DND-41 (cell line): ENCODE measurements around the gene KHDC4.

Experiments used
- ATAC-seq: fragments of 200-7000 bp; cut with Tn5 transposase; 3 replicates; pipeline ENCODE4 v1.9.1; 2021; ENCODE audit warnings: low read depth; ENCODE audit not compliant: insufficient read depth
- DNase-seq: peaks from one replicate; pipeline ENCODE4 v3.0.0-alpha.2; 2020
- H2AFZ ChIP-seq: 2 replicates; pipeline ENCODE4 v1.6.0; 2012; ENCODE audit warnings: low read depth, low read length
- H3K27ac ChIP-seq: 2 replicates; pipeline ENCODE4 v1.5.1; 2012; ENCODE audit warnings: low read length, inconsistent platforms
- H3K27me3 ChIP-seq: fragments of 200-600 bp; sonication (generic); 2 replicates; pipeline ENCODE4 v1.6.0; 2012; ENCODE audit warnings: low read length, mild to moderate bottlenecking, inconsistent platforms; ENCODE audit not compliant: insufficient read depth, poor library complexity
- H3K36me3 ChIP-seq: 2 replicates; pipeline ENCODE4 v1.5.1; 2012; ENCODE audit warnings: low read length, inconsistent platforms; ENCODE audit not compliant: insufficient read depth
- H3K4me1 ChIP-seq: 2 replicates; pipeline ENCODE4 v1.5.1; 2012; ENCODE audit warnings: mild to moderate bottlenecking, low read length; ENCODE audit not compliant: insufficient read depth
- H3K4me2 ChIP-seq: 2 replicates; pipeline ENCODE4 v1.6.0; 2012; ENCODE audit warnings: mild to moderate bottlenecking, moderate library complexity, low read length, inconsistent platforms; ENCODE audit not compliant: insufficient read depth
- H3K4me3 ChIP-seq, 2 experiments: fragments of 200-600 bp in 1 of 2; shearing (Covaris generic) in 1 of 2; 2 replicates each; pipeline ENCODE4 v1.5.1; 2012 to 2016; ENCODE audit warnings: inconsistent platforms in 2 of 2, low read length in 2 of 2, mild to moderate bottlenecking in 2 of 2, low read depth in 1 of 2, moderate library complexity in 1 of 2
- H3K79me2 ChIP-seq: 2 replicates; pipeline ENCODE4 v1.6.0; 2012; ENCODE audit warnings: low read length, inconsistent platforms; ENCODE audit not compliant: insufficient read depth
- H3K9ac ChIP-seq: 2 replicates; pipeline ENCODE4 v1.6.0; 2012; ENCODE audit warnings: low read depth, mild to moderate bottlenecking, inconsistent platforms, low read length, moderate library complexity
- H3K9me3 ChIP-seq: 2 replicates; pipeline ENCODE4 v1.5.1; 2012; ENCODE audit warnings: low read length, moderate library complexity, mild to moderate bottlenecking, inconsistent platforms; ENCODE audit not compliant: insufficient read depth, severe bottlenecking
- H4K20me1 ChIP-seq: 2 replicates; pipeline ENCODE4 v1.6.0; 2012; ENCODE audit warnings: low read length; ENCODE audit not compliant: insufficient read depth
- EZH2 ChIP-seq: IDR thresholded peaks from 3 replicates; pipeline ENCODE4 v1.6.1; 2012; ENCODE audit warnings: borderline replicate concordance, low read depth, mild to moderate bottlenecking, moderate library complexity, low read length, inconsistent platforms; ENCODE audit not compliant: severe bottlenecking
- TF ChIP-seq, protein P1 (sequence below): IDR thresholded peaks from 2 replicates; pipeline ENCODE4 v1.5.1; 2012; ENCODE audit warnings: borderline replicate concordance, low read length, moderate library complexity, mild to moderate bottlenecking; ENCODE audit not compliant: poor library complexity, severe bottlenecking; ENCODE audit errors: extremely low read depth

KHDC4 gene

DNA sequence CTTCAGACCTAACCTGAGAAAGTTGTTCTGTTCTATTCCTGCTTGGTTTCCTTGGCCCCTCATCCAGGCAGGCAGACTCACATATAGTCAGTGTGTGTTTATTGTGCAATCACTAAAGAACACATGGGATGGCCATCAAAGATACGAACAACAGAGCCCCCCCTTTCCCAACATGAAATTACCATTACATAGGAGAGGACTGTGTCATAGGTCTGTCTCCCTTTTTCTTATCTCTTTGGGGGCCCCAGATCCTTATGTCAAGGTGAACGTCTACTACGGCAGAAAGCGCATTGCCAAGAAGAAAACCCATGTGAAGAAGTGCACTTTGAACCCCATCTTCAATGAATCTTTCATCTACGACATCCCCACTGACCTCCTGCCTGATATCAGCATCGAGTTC is 53.3 kb downstream of the KHDC4 start:
- H3K9ac ChIP-seq = no peak overlapping the region
- H3K36me3 ChIP-seq = no peaks in the 10 kb centered on the region
- no peaks in the 10 kb centered on the region for H3K4me1 ChIP-seq
- no peak for DNase-seq
- no peaks in the 10 kb centered on the region for H3K79me2 ChIP-seq
- H3K4me3 ChIP-seq = no peak overlapping the region
- ATAC-seq = no peak
- no peaks in the 10 kb centered on the region for H3K9me3 ChIP-seq
- H3K27me3 ChIP-seq = peaks cover 3% of the 10 kb centered on the region
- no peak overlapping the region for H3K4me2 ChIP-seq
- H2AFZ ChIP-seq = no peak overlapping the region
- H4K20me1 ChIP-seq = no peaks in the 10 kb centered on the region
- TF ChIP-seq, protein P1, sequence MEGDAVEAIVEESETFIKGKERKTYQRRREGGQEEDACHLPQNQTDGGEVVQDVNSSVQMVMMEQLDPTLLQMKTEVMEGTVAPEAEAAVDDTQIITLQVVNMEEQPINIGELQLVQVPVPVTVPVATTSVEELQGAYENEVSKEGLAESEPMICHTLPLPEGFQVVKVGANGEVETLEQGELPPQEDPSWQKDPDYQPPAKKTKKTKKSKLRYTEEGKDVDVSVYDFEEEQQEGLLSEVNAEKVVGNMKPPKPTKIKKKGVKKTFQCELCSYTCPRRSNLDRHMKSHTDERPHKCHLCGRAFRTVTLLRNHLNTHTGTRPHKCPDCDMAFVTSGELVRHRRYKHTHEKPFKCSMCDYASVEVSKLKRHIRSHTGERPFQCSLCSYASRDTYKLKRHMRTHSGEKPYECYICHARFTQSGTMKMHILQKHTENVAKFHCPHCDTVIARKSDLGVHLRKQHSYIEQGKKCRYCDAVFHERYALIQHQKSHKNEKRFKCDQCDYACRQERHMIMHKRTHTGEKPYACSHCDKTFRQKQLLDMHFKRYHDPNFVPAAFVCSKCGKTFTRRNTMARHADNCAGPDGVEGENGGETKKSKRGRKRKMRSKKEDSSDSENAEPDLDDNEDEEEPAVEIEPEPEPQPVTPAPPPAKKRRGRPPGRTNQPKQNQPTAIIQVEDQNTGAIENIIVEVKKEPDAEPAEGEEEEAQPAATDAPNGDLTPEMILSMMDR = no peak
- TF ChIP-seq EZH2 = no peak
- no peak overlapping the region for H3K27ac ChIP-seq

DNA sequence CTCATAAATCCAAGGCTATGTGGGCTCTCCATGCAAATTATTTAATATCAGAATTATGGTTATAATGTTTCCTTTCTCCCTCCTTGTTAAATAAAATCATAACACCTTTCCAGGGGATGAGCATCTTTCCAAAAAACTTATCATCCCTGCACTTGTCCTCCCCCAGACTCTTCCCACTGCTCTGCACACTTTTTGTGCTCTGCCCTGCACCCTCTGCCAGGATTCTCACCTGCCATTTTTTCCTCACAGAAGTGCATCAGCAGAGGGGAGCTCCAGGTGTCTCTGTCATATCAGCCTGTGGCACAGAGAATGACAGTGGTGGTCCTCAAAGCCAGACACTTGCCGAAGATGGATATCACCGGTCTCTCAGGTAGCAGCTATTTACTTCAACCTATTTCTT is 54.0 kb downstream of the KHDC4 start:
- H3K4me3 ChIP-seq = no peak overlapping the region
- no peaks in the 10 kb centered on the region for H3K79me2 ChIP-seq
- no peak overlapping the region for H3K27ac ChIP-seq
- no peak overlapping the region for H3K4me2 ChIP-seq
- H2AFZ ChIP-seq = no peak overlapping the region
- no peak overlapping the region for H3K9ac ChIP-seq
- ATAC-seq (no peak), DNase-seq (no peak)
- TF ChIP-seq, protein P1 = no peak
- no peak for TF ChIP-seq EZH2
- no peaks in the 10 kb centered on the region for H3K9me3 ChIP-seq
- H3K4me1 ChIP-seq = no peaks in the 10 kb centered on the region
- no peaks in the 10 kb centered on the region for H4K20me1 ChIP-seq
- no peaks in the 10 kb centered on the region for H3K36me3 ChIP-seq
- H3K27me3 ChIP-seq = peaks cover 3% of the 10 kb centered on the region

DNA sequence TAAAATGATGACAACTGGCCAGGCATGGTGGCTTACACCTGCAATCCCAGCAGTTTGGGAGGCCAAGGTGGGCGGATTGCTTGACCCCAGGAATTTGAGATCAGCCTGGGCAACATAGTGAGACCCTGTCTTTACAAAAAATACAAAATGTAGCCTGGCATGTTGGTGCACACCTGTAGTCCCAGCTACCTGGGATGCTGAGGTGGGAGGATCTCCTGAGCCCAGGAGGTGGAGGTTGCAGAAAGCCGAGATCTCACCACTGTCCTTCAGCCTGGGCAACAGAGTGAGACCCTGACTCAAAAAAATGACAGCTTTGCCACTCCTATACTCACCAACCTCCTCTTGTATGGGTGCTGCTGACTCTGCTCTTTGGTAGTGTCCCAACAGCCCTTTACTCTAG is 56.3 kb downstream of the KHDC4 start:
- no peaks in the 10 kb centered on the region for H3K36me3 ChIP-seq
- no peaks in the 10 kb centered on the region for H3K79me2 ChIP-seq
- H3K9ac ChIP-seq = no peak overlapping the region
- H3K4me3 ChIP-seq = no peak overlapping the region
- DNase-seq (no peak), ATAC-seq (no peak)
- H3K27me3 ChIP-seq = no peaks in the 10 kb centered on the region
- H4K20me1 ChIP-seq = no peaks in the 10 kb centered on the region
- no peak for TF ChIP-seq EZH2
- TF ChIP-seq, protein P1 = no peak
- no peaks in the 10 kb centered on the region for H3K9me3 ChIP-seq
- H3K27ac ChIP-seq = no peak overlapping the region
- H3K4me2 ChIP-seq = no peak overlapping the region
- H3K4me1 ChIP-seq = no peaks in the 10 kb centered on the region
- H2AFZ ChIP-seq = no peak overlapping the region

DNA sequence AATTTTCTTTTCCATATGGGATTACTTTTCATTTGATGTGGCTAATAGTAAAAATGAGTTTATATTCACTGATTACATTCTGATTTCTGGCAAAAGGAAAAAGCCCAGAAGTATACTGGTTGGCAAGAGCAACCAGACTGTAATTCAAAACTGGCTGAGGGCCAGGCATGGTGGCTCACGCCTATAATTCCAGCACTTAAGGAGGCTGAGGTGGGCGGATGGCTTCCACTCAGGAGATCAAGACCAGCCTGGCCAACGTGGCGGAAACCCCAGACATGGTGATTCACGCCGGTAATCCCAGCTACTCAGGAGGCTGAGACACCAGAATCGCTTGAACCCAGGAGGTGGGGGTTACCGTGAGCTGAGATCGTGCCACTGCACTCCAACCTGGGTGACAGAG is 60.4 kb downstream of the KHDC4 start:
- Histone ChIP-seq H2AFZ (no peak overlapping the region), H3K79me2 (no peaks in the 10 kb centered on the region), H3K4me3 (no peak overlapping the region), H3K9me3 (no peaks in the 10 kb centered on the region), H3K4me1 (no peaks in the 10 kb centered on the region), H4K20me1 (no peaks in the 10 kb centered on the region), H3K4me2 (no peak overlapping the region), H3K36me3 (no peaks in the 10 kb centered on the region), H3K27me3 (no peaks in the 10 kb centered on the region), H3K9ac (no peak overlapping the region), H3K27ac (no peak overlapping the region)
- ATAC-seq (no peak), DNase-seq (no peak)
- no peak for TF ChIP-seq EZH2
- TF ChIP-seq, protein P1 = no peak
